GM23338 (cell line): Measurements from ENCODE around the gene PAM. TPM values are rescaled to one million over a fixed set of nuclear protein-coding genes. Genes with fewer than 3 reads are reported as not detected.
A peak's percentile ranks its signal among the peaks of the same experiment; 100 is the strongest.

Experiments
- ATAC-seq: fragments of 200-7000 bp; cut with Tn5 transposase; 3 replicates; pipeline ENCODE4 v1.9.1; 2020
- DNase-seq: peaks from one replicate; pipeline ENCODE4 v3.0.0-alpha.2; 2015; ENCODE audit warnings: low spot score
- H2AFZ ChIP-seq: fragments of 200-600 bp; sonication (generic); 2 replicates; pipeline ENCODE4 v1.8.0; 2016; ENCODE audit warnings: antibody characterized with exemption, mild to moderate bottlenecking, moderate library complexity
- H3F3A ChIP-seq: fragments of 200-600 bp; sonication (generic); replicated peaks from 2 replicates; pipeline ENCODE4 v1.8.0; 2017; ENCODE audit warnings: antibody characterized with exemption, mixed run types, low read depth
- H3K27ac ChIP-seq: fragments of 200-600 bp; sonication (generic); 2 replicates; pipeline ENCODE4 v1.6.1; 2016; ENCODE audit warnings: low read depth
- H3K27me3 ChIP-seq: fragments of 200-600 bp; sonication (generic); 2 replicates; pipeline ENCODE4 v1.8.0; 2016; ENCODE audit warnings: mild to moderate bottlenecking, mixed run types, moderate library complexity; ENCODE audit not compliant: insufficient read depth
- H3K36me3 ChIP-seq: fragments of 200-600 bp; sonication (generic); 2 replicates; pipeline ENCODE4 v1.8.0; 2016; ENCODE audit warnings: mild to moderate bottlenecking; ENCODE audit not compliant: insufficient read depth
- H3K4me1 ChIP-seq: fragments of 200-600 bp; sonication (generic); 2 replicates; pipeline ENCODE4 v1.8.0; 2016; ENCODE audit warnings: mild to moderate bottlenecking, moderate library complexity; ENCODE audit not compliant: insufficient read depth
- H3K4me2 ChIP-seq: fragments of 200-600 bp; sonication (generic); 2 replicates; pipeline ENCODE4 v1.7.1; 2017; ENCODE audit warnings: mixed run types
- H3K4me3 ChIP-seq: fragments of 200-600 bp; sonication (generic); 2 replicates; pipeline ENCODE4 v1.6.1; 2016; ENCODE audit warnings: mixed run types
- H3K79me2 ChIP-seq: fragments of 200-600 bp; sonication (generic); replicated peaks from 2 replicates; pipeline ENCODE4 v1.8.0; 2017; ENCODE audit warnings: mild to moderate bottlenecking; ENCODE audit not compliant: insufficient read depth
- H3K9me2 ChIP-seq: fragments of 200-600 bp; sonication (generic); 2 replicates; pipeline ENCODE4 v1.8.0; 2017; ENCODE audit not compliant: insufficient read depth
- H4K20me1 ChIP-seq: fragments of 200-600 bp; sonication (generic); replicated peaks from 2 replicates; pipeline ENCODE4 v1.8.0; 2017; ENCODE audit warnings: mild to moderate bottlenecking; ENCODE audit not compliant: insufficient read depth
- H3K27ac Mint-ChIP-seq: 2 replicates; pipeline ENCODE4 v1.8.0; 2020; ENCODE audit warnings: inconsistent platforms, mild to moderate bottlenecking, moderate library complexity, mixed read lengths
- H3K27me3 Mint-ChIP-seq: 3 replicates; pipeline ENCODE4 v1.8.0; 2022; ENCODE audit warnings: low read depth, mild to moderate bottlenecking, moderate library complexity, mixed read lengths, inconsistent platforms; ENCODE audit not compliant: insufficient read depth, poor library complexity
- H3K36me3 Mint-ChIP-seq: 3 replicates; pipeline ENCODE4 v1.8.0; 2021; ENCODE audit warnings: low read depth, mild to moderate bottlenecking, inconsistent platforms, moderate library complexity, mixed read lengths
- H3K4me1 Mint-ChIP-seq: 3 replicates; pipeline ENCODE4 v1.8.0; 2020; ENCODE audit warnings: mild to moderate bottlenecking, inconsistent platforms, mixed read lengths
- H3K4me3 Mint-ChIP-seq: 3 replicates; pipeline ENCODE4 v1.8.0; 2021; ENCODE audit warnings: moderate library complexity, mild to moderate bottlenecking, inconsistent platforms, mixed read lengths
- H3K9me3 Mint-ChIP-seq: 3 replicates; pipeline ENCODE4 v1.8.0; 2020; ENCODE audit warnings: moderate library complexity, mild to moderate bottlenecking, inconsistent platforms, mixed read lengths
- CTCF ChIP-seq, 2 experiments: fragments of 200-600 bp in 1 of 2; sonication (generic) in 1 of 2; conservative IDR thresholded peaks; 2 replicates each; pipeline versions ENCODE4 v1.5.1 to v1.6.1; 2016 to 2017; ENCODE audit warnings: antibody characterized with exemption in 2 of 2, low read depth in 2 of 2, mild to moderate bottlenecking in 2 of 2, moderate library complexity in 1 of 2
- ETS1 ChIP-seq: IDR thresholded peaks from 2 replicates; pipeline ENCODE4 v1.6.1; 2016; ENCODE audit warnings: antibody characterized with exemption
- JUNB ChIP-seq: IDR thresholded peaks from one replicate; pipeline ENCODE4 v1.6.1; 2016; ENCODE audit warnings: antibody characterized with exemption; ENCODE audit not compliant: unreplicated experiment
- POLR2AphosphoS5 ChIP-seq: IDR thresholded peaks from 2 replicates; pipeline ENCODE4 v1.6.1; 2016; ENCODE audit warnings: antibody characterized with exemption, low read depth
- ZNF331 ChIP-seq: fragments of 250-450 bp; sonication (Bioruptor Pico); IDR thresholded peaks from 2 replicates; pipeline ENCODE4 v1.5.0; 2020; ENCODE audit warnings: low read depth, mild to moderate bottlenecking, moderate library complexity
- polyA plus RNA-seq: library from polyadenylated mRNA; unstranded; fragments of >200 nt; fragmentation: Nextera tagmentation; extraction: Ambion mirVana; gene quantifications from 2 replicates; pipeline ENCODE4 v1.2.1, GENCODE V29; 2016
- total RNA-seq: library from RNA; depleted of rRNA; stranded (reverse); fragments of >200 nt; shearing (Covaris generic); gene quantifications from 2 replicates; pipeline ENCODE4 v1.2.3, GENCODE V29; 2014

The PAM gene
- total and polyA plus RNA-seq, 2 experiments from 2014 or later: 33.9 to 79.4 TPM

GRCh38 chr5:102971676-102972293 lies 216.7 kb downstream of the PAM start:
- no peak overlapping the region; the same call in 1 of the 2 replicates for H3K27ac Mint-ChIP-seq
- peaks cover 6% of the 10 kb centered on the region; the same call in 1 of the 2 replicates for H3K4me1 ChIP-seq
- H3K4me1 Mint-ChIP-seq: peaks cover 11% of the 10 kb centered on the region; the same call in 1 of the 3 replicates
- H3K4me2 ChIP-seq: no peak overlapping the region
- H3K9me3 Mint-ChIP-seq: no peaks in the 10 kb centered on the region
- H3K79me2 ChIP-seq: no peaks in the 10 kb centered on the region
- no peaks in the 10 kb centered on the region for H3K36me3 ChIP-seq
- no peak overlapping the region for H3K4me3 Mint-ChIP-seq
- H3F3A ChIP-seq: no peaks in the 10 kb centered on the region
- TF ChIP-seq POLR2AphosphoS5: no peak
- peak; percentile 45 to 48; a peak in 3 of 4 replicates for TF ChIP-seq CTCF (conservative IDR thresholded peaks at IDR 0.05; ENCODE audit: low read depth in 2 of 2)
- H3K4me3 ChIP-seq: no peak overlapping the region
- ATAC-seq: no peak
- no peaks in the 10 kb centered on the region for H3K27me3 Mint-ChIP-seq
- H3K27me3 ChIP-seq: no peaks in the 10 kb centered on the region
- H2AFZ ChIP-seq: no peak overlapping the region
- H3K36me3 Mint-ChIP-seq: no peaks in the 10 kb centered on the region
- H3K9me2 ChIP-seq: no peaks in the 10 kb centered on the region
- DNase-seq: peak; percentile 37
- no peak overlapping the region for H3K27ac ChIP-seq
- no peaks in the 10 kb centered on the region for H4K20me1 ChIP-seq

GRCh38 chr5:102974177-102974576 lies 219.1 kb downstream of the PAM start:
- H3K27ac Mint-ChIP-seq: no peak overlapping the region
- ATAC-seq (peak; percentile 91), DNase-seq (peak; percentile 57)
- Histone ChIP-seq H3K4me3 (no peak overlapping the region), H3K4me2 (no peak overlapping the region), H3K4me1 (peaks cover 6% of the 10 kb centered on the region; the same call in 1 of the 2 replicates), H3K27ac (no peak overlapping the region), H3F3A (no peaks in the 10 kb centered on the region), H3K36me3 (no peaks in the 10 kb centered on the region), H3K27me3 (no peaks in the 10 kb centered on the region), H2AFZ (no peak overlapping the region), H4K20me1 (no peaks in the 10 kb centered on the region), H3K79me2 (no peaks in the 10 kb centered on the region), H3K9me2 (no peaks in the 10 kb centered on the region)
- H3K4me1 Mint-ChIP-seq: peaks cover 11% of the 10 kb centered on the region; the same call in 1 of the 3 replicates
- H3K27me3 Mint-ChIP-seq: no peaks in the 10 kb centered on the region
- no peak overlapping the region for H3K4me3 Mint-ChIP-seq
- H3K9me3 Mint-ChIP-seq: no peaks in the 10 kb centered on the region
- no peak for TF ChIP-seq ZNF331 (CRISPR knock-in tag)
- no peak for TF ChIP-seq ETS1
- TF ChIP-seq POLR2AphosphoS5: no peak
- TF ChIP-seq CTCF (conservative IDR thresholded peaks at IDR 0.05; ENCODE audit: low read depth in 2 of 2): peak; percentile 38 to 57
- TF ChIP-seq JUNB: no peak
- H3K36me3 Mint-ChIP-seq: no peaks in the 10 kb centered on the region
